HG03103 (cell line): ENCODE results near the gene UBE2Q2.
"Not testable (repeated sequence)": the region's sequence is repeated elsewhere in the genome, so short reads cannot be mapped to it uniquely, and the experiment has no call there.

Experiments
- ATAC-seq: cut with Tn5 transposase; IDR thresholded peaks from one replicate; pipeline ENCODE4 v1.9.1; 2021; ENCODE audit warnings: low read depth; ENCODE audit not compliant: unreplicated experiment

UBE2Q2 gene

DNA sequence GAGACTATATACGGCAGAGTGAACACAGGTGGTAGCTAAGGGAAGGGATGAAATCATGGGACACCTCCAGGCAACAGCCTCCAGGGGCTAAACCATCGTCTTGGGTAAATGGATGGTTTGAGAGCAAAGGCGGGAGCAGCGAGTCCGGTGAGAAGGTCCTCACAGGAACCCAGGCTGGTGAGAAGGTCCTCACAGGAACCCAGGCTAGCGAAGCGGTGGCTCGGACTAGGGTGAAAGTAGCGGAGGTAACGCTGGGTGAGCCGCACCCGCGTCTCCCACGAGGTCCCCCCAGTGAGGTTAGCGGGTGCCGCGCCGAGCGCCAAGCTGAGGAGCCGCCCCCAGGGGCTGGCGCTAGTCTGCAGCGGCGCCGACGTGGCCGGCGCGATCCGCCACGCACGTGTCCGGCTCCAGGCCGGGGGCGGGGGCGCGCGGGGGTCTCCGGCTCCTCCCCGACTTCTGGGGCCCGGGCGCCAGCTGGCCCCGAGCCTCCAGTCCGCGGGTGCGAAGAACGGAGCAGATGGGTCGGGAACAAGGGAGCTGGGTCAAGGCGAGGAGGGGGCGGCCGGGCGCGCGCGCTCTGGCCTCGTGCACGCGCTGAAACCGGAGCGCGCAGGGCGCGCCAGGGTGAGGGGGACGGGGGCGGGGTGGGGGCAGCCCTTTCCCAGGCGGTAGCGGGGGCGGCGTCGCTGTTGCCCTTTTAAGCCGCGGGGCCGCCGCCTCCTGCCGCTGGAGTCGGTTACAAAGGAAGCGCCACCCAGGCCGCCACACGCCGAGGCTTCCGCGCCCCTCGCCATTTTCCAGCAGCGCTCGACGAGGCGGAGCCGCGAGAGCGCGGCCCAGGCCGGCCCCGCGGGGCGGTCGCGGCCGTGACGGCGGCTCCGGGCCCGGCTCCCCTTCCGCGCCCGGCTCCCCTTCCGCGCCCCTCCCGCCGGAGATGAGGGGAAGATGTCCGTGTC lies at the start of gene UBE2Q2:
TSS of gene UBE2Q2 (plus strand) at position 726 of the 956 bp plus-strand sequence. CDS start at position 946, 220 bp downstream.
- no peak for ATAC-seq

DNA sequence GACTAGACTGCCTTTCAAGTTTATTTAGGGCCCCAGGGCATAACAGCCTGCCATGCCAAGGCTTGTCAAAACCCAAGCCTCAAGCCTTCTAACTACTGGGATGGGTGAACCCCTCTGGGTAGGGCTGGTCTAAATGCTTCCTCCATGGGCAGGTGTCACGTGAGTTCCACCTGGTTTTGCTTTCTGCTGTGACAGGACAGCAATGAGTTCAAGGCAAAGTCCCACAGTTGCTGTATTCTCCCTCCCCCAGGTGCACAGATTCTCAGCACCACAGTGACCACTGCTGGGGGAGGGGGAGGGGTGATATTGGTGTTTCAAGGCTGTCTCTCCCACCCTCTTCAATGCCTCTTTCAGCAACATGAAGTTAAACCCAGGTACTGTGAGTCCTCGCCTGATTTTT lies 46.9 kb upstream of the UBE2Q2 start:
- ATAC-seq = no peak

DNA sequence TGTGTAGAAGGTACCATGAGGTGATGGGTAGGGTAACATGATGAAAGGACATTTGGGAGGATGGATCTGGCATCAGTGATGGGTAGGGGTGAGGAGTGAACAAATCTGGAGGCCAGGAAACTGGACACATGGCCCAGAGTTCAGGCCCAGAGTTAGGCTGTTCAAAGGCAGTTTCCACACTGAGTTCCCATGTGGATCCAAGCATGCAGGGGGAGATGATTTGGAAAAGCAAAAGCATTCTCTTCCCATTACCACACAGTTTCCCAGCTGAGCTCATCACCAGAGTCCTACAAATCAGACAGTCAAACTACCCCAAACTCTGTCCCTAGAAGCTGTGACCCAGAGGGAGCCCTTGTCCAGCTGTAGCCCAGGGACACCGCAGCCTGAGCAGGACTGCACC lies 46.1 kb upstream of the UBE2Q2 start:
- ATAC-seq = not testable (repeated sequence)

DNA sequence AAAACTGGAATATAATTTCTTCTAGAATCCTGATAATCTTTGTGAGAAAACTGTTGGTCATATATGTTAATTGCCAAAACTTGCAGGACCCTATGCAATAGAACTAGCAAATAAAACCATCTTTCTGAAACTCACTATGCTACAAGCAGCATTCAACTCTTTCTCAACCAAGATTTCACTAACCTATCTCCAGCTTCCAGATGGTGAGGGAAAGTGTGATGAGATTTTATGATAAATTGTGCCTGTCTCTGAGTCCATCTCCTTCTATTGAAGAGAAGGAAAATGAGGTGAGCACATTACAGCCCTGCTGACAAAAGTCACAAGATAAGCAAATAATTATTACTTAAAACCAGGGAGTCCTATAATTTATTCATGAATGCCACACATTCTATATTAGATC lies 44.1 kb upstream of the UBE2Q2 start:
- no peak for ATAC-seq

DNA sequence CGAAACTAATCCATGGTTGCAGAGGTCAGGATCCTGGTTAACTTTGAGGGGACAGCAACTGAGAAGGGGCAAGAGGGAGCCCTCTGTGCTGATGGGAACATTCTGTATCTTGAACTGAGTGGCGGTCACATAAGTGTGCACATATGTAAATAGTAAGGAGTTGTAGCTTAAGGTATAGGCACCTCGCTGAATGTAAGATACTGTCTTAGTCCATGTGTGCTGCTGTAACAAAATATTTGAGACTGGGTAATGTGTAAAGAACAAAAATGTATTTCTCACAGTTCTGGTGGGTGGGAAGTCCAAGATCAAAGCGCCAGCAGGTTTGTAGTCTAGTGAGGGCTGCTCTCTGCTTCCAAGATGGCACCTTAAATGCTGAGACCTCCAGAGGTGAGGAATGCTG lies 42.8 kb upstream of the UBE2Q2 start:
- ATAC-seq = not testable (repeated sequence)

DNA sequence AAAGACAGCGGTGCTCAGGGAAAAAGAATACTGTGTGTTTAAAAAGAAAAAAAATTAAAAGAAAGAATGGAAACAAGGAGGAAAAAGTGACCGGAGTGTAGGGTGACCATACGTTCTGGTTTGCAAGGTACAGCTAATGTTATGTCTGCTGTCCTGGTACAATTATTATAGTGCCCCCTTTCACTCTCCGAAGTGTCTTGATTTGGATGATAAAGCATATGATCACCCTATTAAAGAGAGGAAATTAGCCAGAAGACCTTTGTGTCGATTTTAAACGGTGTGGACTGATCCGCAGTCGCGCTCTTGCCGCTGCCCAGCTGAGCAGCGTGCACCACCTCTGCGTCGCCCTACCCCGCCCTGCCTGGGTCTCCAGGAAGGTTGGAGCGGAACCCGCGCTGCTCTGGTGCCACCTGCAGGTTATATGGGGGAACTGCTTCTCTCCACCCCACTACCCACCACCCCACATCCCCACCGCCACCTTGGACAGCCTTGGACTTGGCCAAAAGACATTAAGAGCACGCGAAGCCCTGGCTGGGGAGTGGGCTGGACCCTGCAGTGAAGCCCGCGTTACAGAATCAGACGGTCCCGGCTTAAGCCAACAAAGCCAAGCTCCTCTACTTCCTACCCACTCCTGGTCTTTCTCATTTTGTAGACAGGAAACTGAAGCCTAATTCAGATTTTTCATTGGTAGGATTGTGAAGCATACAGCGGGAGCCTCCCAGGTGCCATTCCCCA lies 41.2 kb upstream of the UBE2Q2 start:
- ATAC-seq = no peak

DNA sequence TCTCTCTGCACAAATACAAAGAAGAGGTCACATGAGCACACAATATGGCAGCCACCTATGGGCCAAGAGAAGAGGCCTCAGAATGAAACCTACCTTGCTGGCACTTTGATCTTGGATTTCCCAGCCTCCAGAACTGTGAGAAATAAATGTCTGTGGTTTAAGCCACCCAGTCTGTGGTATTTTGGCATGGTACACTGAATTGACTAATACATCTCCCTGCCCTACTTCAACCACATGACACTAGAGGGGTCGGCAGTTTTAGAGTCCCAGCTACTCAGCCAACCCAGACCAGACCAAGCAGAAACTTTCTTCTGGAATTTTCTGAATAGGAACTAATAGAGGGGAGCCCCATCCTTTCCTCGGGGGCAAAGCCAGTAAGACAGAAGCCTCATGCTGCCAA lies 35.8 kb upstream of the UBE2Q2 start:
- ATAC-seq = not testable (repeated sequence)

DNA sequence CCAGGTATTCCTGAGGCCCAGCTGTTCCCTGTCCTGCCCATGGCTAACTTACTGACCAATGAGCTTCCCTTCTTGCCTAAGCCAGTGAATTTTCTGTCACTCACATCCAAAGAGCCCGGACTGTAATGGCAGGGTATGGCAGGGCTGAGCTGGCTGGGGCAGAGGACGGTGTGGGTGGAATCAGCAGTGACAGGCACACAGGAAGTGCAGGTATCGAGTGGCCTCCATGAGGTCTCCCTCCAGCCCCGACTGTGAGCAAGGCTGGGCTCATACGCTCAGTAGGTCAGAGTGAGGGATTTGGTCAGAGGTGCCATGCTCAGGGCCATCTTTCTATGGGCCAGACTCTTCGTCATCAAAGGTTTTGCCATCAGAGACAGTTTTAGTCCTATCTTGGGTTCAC lies 35.2 kb upstream of the UBE2Q2 start:
- not testable (repeated sequence) for ATAC-seq

DNA sequence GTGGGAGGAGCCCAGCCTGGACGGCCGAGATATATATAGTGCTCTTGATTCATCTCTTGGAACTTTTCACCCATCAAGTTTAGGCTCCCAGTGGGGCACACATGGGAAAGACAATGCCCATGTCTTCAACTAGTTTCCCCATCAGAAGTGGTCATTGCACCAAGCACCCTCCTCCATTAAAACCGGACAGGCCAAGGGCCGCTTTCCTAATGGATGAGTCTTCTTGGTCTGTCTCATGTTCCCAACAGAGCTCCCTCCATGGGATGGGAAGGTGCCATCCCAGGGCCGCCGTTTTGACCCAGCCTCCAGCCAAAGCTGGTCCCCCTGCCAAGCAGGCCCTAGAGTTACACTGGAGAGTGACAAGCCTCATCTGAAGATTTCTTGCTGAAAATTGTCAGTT lies 34.7 kb upstream of the UBE2Q2 start:
- no peak for ATAC-seq

DNA sequence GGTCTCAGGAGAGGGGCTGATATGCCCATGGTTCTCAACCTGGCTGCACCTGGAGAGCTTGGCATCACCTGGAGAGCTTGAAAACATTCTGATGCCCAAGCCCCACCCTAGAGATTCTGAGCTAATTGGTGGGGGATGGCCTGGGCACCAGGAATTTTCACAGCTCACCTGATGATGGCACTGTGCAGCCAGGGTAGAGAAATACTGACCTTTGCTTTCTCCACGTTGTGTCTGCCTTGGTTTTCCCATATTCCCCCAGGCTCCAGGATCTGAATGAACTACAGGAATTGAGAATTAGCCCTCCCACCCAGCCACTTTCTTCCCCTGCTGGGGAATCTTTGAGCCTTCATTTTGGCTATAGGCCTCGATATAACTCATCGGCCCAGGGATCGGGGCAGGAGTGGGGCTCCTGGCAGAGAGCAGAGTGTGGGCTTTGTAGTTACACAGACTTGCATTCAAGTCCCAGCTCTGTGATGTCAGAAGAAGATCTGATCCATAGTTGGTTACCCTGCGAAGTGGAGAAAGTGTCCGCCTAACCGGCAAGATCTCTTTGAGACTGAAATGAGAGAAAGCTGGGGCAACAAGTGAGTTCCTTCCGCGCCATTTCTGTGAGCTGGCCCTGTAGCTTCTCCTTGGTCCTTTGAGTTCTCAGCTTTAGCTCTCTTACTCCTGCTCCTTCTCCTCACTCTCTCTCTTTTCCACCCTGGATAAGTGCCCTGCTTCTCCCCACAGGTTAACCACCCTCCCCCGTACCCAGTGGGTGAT lies 33.1 kb upstream of the UBE2Q2 start:
- ATAC-seq = no peak

DNA sequence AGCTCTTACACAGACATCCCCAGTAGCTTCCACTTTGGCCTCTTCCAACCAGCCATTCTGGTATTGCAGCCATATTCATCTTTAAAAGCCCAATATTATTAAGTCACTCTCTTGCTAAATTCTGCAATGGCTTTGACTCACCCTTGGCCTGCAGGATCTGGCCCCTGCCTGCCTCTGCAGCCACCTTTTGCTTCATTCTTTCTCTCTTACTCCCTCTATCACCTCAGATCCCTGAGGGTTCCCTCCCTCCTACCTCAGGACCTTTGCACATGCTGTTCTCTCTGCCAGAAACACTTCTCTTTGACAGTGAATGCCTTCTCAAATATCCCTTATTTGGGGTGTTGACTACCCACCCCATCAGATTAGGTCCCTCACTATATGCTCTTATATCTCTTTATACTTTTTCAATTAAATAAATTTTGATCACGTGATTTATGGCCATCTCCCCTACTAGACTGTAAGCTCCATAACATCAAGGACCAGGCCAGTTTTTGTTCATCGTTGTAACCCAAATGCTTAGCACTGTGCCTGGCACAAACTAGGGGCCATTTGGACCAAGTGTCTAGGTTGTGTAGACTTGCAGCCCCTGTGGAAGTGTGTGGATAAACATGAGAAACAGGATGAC lies 32.3 kb upstream of the UBE2Q2 start:
- no peak for ATAC-seq

DNA sequence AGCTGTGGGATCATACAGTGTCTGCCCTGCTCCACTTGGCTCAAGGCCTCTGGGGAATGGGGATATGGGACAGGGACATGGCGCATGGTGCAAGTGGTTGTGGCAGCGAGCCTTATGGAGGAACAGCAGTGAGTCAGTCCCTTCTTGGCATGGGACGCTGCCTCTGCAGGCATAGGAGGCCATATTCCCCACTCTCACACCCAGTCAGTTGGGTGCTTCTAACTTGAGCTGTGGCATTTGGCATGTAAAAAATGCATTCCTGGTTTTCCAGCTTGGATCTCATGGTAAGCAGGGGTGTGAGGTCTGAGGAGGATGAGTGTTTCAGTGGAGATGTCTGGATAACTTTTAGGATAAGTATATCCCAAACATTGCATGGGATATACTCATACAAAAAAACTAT lies 31.6 kb upstream of the UBE2Q2 start:
- ATAC-seq = no peak

DNA sequence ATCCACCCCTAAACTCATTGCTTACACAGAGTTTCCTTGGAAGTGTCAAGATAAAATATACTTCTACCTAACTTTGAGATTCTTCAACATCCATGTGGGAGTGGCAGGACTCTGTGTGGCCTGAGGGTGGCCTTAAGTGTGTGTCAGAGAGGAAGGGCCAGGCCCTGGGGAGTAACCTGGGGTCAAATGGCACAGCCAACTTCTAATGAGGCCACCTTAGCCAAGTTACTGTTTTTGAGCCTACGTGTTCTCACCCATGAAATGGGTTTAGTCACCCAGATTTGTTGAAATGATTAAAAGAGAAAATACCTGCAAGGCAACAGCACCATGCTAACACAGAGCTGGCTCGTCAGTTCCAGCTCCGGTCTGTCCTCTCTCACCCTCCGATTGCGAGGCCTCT lies 28.5 kb upstream of the UBE2Q2 start:
- ATAC-seq = no peak

DNA sequence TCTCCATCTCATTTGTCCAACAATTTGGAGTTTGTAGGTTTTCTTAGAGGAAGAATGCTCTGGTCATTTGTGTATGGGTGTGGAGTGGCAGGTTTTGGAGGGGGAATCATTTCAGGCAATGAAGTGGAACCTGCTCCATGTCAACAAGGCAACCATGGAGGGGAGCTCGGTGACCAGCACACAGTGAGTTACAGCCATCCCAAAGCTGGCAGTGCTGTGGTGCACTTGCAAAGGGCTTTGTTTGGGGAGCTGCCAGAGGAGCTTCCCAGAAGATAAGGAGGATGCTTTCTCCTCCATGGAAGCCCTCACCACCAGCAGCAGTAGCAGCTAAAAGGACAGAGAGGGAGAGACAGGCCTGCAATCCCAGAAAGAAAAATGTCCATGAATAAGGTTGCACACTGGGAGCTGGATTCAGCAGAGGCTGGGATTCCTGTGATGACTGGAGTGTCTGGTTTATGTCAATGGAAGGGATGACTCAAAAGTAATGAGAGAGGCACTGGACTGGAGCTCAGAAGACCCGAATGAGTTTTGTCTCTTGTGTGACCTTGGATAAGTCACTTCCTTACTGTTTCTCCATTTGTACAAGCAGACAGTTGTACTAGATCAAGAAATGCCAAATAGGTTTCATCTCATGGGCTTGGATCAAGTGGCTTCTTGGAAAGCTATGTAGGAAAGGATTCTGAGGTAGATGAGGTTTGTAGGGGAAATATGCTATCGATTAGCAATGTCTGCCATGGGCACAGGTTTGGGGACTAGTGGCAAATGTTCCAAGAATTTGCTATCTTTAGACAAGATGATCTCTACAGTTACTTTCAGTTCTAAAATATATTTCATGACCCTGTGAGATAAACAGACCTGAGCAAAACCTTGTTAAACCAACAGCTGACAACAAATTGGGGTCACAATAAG lies 27.2 kb upstream of the UBE2Q2 start:
- ATAC-seq = no peak

DNA sequence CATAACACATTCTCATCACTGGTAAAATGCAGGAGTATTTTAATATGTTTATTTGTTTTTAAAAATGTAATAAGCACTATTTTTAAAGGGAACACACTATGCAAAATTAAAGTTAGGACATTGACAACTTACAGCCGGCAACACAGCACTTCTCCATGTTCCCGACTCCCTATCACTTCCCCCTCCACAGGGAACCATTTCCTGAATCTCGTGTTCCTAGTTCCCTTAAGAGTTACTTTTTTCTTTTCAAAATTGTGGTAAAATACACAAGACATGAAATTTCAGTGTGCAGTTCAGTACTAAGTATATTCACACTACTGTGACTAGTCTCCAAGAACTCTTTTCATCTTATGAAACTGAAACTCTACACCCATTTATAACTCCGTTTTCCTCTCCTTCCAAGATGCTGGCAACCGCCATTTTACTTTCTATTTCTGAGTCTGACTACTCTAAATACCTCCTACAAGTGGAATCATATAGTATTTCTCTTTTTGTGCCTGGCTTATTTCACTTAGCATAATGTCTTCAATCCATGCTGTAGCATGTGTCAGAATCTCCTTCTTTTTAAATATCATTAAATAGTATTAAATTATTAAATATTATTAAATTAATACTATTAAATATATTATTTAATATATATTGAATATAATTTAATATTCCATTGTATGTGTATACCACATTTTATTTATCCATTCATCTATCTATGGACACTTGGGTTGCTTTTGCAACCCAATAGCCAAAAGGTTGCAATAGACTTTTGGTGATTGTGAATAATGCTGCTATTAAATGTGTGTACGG lies 25.9 kb upstream of the UBE2Q2 start:
- no peak for ATAC-seq

DNA sequence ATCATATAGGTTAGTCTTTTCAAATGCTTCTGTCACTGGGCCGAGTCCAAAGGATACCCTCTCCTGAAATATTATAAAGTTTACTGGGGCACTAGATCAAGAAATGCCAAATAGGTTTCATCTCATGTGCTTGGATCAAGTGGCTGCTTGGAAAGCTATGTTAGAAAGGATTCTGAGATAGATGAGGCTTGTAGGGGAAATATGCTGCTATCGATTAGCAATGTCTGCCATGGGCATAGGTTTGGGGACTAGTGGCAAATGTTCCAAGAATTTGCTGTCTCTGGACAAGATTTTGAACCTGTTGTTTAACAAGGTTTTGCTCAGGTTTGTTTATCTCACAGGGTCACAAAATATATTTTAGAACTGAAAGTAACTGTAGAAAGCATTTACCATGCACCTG lies 23.0 kb upstream of the UBE2Q2 start:
- ATAC-seq = no peak

DNA sequence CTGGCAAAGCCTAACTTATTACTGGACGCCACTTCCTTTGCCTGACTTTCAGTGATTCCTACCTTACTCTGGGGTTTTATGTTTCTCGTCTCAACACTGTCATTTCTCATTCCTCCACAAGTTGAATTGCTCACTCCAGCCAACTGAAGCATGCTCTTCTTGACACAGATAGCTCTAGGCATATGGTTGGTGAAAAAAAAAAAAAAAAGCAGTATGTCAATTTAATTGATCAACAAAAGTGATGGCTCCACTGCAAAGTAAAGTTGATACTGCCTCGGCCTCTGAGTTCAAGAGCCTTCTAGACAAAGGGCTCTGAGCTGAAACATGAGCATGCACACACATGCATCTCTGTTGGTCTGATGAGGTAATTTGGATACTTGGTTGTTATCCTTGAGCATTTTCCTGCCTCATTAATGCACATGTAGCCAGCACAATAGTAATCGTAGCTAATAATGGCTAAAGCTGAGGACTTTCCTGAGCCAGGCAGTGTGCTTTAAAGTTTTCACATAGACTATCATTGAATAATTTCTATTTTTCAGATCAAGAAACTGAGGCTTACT lies 21.4 kb upstream of the UBE2Q2 start:
- ATAC-seq = no peak

DNA sequence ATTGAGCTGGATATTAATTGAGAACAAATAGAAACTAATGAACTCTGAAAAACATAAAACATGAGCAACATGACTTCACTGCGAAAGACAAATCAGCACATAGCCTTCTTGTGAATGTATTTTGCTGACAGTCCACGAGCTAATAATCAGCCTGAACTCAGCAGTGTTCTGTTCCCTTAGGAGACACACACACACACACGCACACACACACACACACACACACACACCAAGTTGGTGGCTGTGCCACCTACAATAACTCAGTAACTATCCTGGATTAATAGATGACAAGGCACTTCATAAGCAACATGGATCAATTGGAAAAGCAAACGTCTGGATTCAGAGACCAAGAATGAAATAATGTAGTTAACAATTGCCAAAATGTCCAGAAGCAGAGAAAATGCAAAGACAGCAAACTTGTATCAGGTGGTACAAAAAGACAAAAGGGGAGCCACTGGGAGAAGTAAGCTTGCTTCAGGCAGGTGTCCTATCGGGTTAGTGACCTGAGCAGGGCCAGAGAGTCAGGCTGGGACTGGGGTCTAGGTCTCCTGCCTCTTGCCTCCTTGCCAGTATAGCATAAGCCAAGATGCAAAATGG lies 20.5 kb upstream of the UBE2Q2 start:
- no peak for ATAC-seq
